H1 (cell line): ENCODE measurements around the gene LAMC1. TPM values are rescaled to one million over a fixed set of nuclear protein-coding genes. Genes with fewer than 3 reads are reported as not detected.

ENCODE experiments used
- CTCF ChIA-PET: fragments of 300-600 bp; sonication (Branson Sonifier 250); formaldehyde crosslinking; loops from one replicate; lab custom pipeline; 2021; ENCODE audit not compliant: partially characterized antibody; lab: Charles Lee
- POLR2A ChIA-PET: fragments of 300-600 bp; sonication (Branson Sonifier 250); formaldehyde crosslinking; loops from one replicate; lab custom pipeline; 2021; ENCODE audit warnings: inconsistent platforms; ENCODE audit not compliant: partially characterized antibody; lab: Charles Lee
- DNase-seq, 2 experiments: peaks; one replicate each; pipeline versions ENCODE4 v3.0.0 to v3.0.0-alpha.2; 2010 to 2022; ENCODE audit warnings: low spot score in 2 of 2, low read depth in 1 of 2, mixed read lengths in 1 of 2
- FAIRE-seq: peaks from 2 replicates; lab custom pipeline; 2011; peaks lifted over from hg19 to GRCh38; lab: Jason Lieb, UNC
- H2AFZ ChIP-seq: 2 replicates; pipeline ENCODE4 v1.8.1; 2012; ENCODE audit warnings: low read length, inconsistent platforms
- H2AK5ac ChIP-seq: 2 replicates; pipeline ENCODE4 v1.6.1; 2013; ENCODE audit warnings: low read depth, low read length
- H2BK120ac ChIP-seq: replicated peaks from 2 replicates; pipeline ENCODE3; 2013; ENCODE audit warnings: low read depth, low read length, inconsistent platforms
- H2BK12ac ChIP-seq: 2 replicates; pipeline ENCODE4 v1.6.1; 2013; ENCODE audit warnings: low read depth, low read length
- H2BK15ac ChIP-seq: 2 replicates; pipeline ENCODE4 v1.6.1; 2013; ENCODE audit warnings: low read length
- H2BK20ac ChIP-seq: 2 replicates; pipeline ENCODE4 v1.6.1; 2013; ENCODE audit warnings: low read length
- H2BK5ac ChIP-seq: 2 replicates; pipeline ENCODE4 v1.6.1; 2013; ENCODE audit warnings: low read depth, low read length
- H3K14ac ChIP-seq: 2 replicates; pipeline ENCODE4 v1.6.1; 2013; ENCODE audit warnings: inconsistent platforms; ENCODE audit not compliant: insufficient read length
- H3K18ac ChIP-seq: 2 replicates; pipeline ENCODE4 v1.6.1; 2013; ENCODE audit warnings: low read length; ENCODE audit errors: extremely low read depth
- H3K23ac ChIP-seq: 2 replicates; pipeline ENCODE4 v1.6.1; 2013; ENCODE audit warnings: inconsistent platforms; ENCODE audit not compliant: insufficient read length
- H3K23me2 ChIP-seq: 2 replicates; pipeline ENCODE4 v1.6.1; 2013; ENCODE audit warnings: low read depth, low read length
- H3K27ac ChIP-seq: 2 replicates; pipeline ENCODE4 v1.6.1; 2011; ENCODE audit warnings: low read depth, low read length, inconsistent platforms
- H3K27me3 ChIP-seq, 4 experiments: replicated peaks in 1 of 4; 1 replicate in 1 of 4; 2 replicates in 3 of 4; pipeline versions ENCODE4 v1.6.1 to v1.8.1; 2011 to 2013; ENCODE audit warnings: low read length in 3 of 4, mild to moderate bottlenecking in 3 of 4, inconsistent platforms in 2 of 4, mixed read lengths in 2 of 4, moderate library complexity in 1 of 4; ENCODE audit not compliant: control insufficient read depth in 3 of 4, insufficient read depth in 3 of 4; ENCODE audit errors: extremely low read depth in 1 of 4
- H3K36me3 ChIP-seq, 4 experiments: 2 replicates each; pipeline versions ENCODE4 v1.6.1 to v1.8.1; 2011 to 2013; ENCODE audit warnings: mild to moderate bottlenecking in 4 of 4, low read length in 3 of 4, moderate library complexity in 2 of 4, control low read depth in 1 of 4, inconsistent platforms in 1 of 4; ENCODE audit not compliant: insufficient read depth in 4 of 4, control insufficient read depth in 2 of 4
- H3K4ac ChIP-seq: replicated peaks from 2 replicates; pipeline ENCODE3; 2013; ENCODE audit warnings: low read length, low read depth, mixed read lengths, inconsistent platforms; ENCODE audit not compliant: insufficient read length
- H3K4me1 ChIP-seq, 4 experiments: replicated peaks in 1 of 4; 1 replicate in 1 of 4; 2 replicates in 3 of 4; pipeline versions ENCODE4 v1.6.1 to v1.8.1; 2011 to 2013; ENCODE audit warnings: low read length in 3 of 4, inconsistent platforms in 2 of 4, mixed read lengths in 1 of 4; ENCODE audit not compliant: insufficient read depth in 4 of 4, control insufficient read depth in 3 of 4
- H3K4me2 ChIP-seq, 2 experiments: 2 replicates each; pipeline versions ENCODE4 v1.6.1 to v1.8.1; 2011 to 2013; ENCODE audit warnings: low read depth in 2 of 2, low read length in 2 of 2, control low read depth in 1 of 2, inconsistent platforms in 1 of 2, mild to moderate bottlenecking in 1 of 2; ENCODE audit not compliant: insufficient read depth in 1 of 2
- H3K4me3 ChIP-seq, 4 experiments: fragments of 200-600, 300-600 bp in 1 of 4; sonication (generic), shearing (Covaris generic), sonication (Bioruptor Twin) in 1 of 4; 2 replicates each; pipeline versions ENCODE4 v1.5.1 to v1.8.1; 2011 to 2016; ENCODE audit warnings: low read length in 4 of 4, low read depth in 3 of 4, control low read depth in 2 of 4, inconsistent platforms in 2 of 4, mild to moderate bottlenecking in 2 of 4, mixed read lengths in 1 of 4, moderate library complexity in 1 of 4; ENCODE audit not compliant: insufficient read depth in 2 of 4; ENCODE audit errors: extremely low read depth in 1 of 4
- H3K56ac ChIP-seq: replicated peaks from 2 replicates; pipeline ENCODE3; 2013; ENCODE audit warnings: low read depth, mild to moderate bottlenecking, mixed read lengths, low read length, inconsistent platforms; ENCODE audit not compliant: insufficient read length
- H3K79me1 ChIP-seq: 2 replicates; pipeline ENCODE4 v1.6.1; 2013; ENCODE audit warnings: low read depth, low read length, control low read depth
- H3K79me2 ChIP-seq, 2 experiments: 2 replicates each; pipeline versions ENCODE4 v1.6.1 to v1.8.1; 2012 to 2013; ENCODE audit warnings: low read length in 2 of 2, mild to moderate bottlenecking in 2 of 2, inconsistent platforms in 1 of 2; ENCODE audit not compliant: insufficient read depth in 2 of 2, control insufficient read depth in 1 of 2
- H3K9ac ChIP-seq, 4 experiments: replicated peaks in 1 of 4; 1 replicate in 1 of 4; 2 replicates in 3 of 4; pipeline versions ENCODE4 v1.6.1 to v1.8.1; 2011 to 2013; ENCODE audit warnings: low read depth in 3 of 4, low read length in 3 of 4, control low read depth in 2 of 4, mild to moderate bottlenecking in 2 of 4, moderate library complexity in 2 of 4, inconsistent platforms in 1 of 4; ENCODE audit errors: extremely low read depth in 1 of 4
- H3K9me3 ChIP-seq, 2 experiments: 2 replicates each; pipeline versions ENCODE4 v1.6.1 to v1.8.1; 2012 to 2013; ENCODE audit warnings: mild to moderate bottlenecking in 2 of 2, moderate library complexity in 2 of 2, control low read depth in 1 of 2, inconsistent platforms in 1 of 2, low read depth in 1 of 2, low read length in 1 of 2, mixed read lengths in 1 of 2; ENCODE audit not compliant: insufficient read depth in 2 of 2
- H4K20me1 ChIP-seq, 2 experiments: replicated peaks in 1 of 2; 2 replicates each; pipeline versions ENCODE3 to v1.8.1; 2011 to 2013; ENCODE audit warnings: inconsistent platforms in 2 of 2, low read length in 2 of 2, mild to moderate bottlenecking in 1 of 2; ENCODE audit not compliant: insufficient read depth in 2 of 2, control insufficient read depth in 1 of 2
- H4K5ac ChIP-seq: 2 replicates; pipeline ENCODE4 v1.6.1; 2013; ENCODE audit warnings: low read length, low read depth, mixed read lengths, inconsistent platforms; ENCODE audit not compliant: insufficient read length
- H4K8ac ChIP-seq: 2 replicates; pipeline ENCODE4 v1.8.0; 2013; ENCODE audit warnings: mild to moderate bottlenecking, moderate library complexity, low read length, inconsistent platforms; ENCODE audit not compliant: insufficient read depth; ENCODE audit errors: extremely low read depth
- H4K91ac ChIP-seq: replicated peaks from 2 replicates; pipeline ENCODE3; 2013; ENCODE audit warnings: low read length, mixed read lengths, inconsistent platforms; ENCODE audit not compliant: insufficient read length
- ASH2L ChIP-seq: fragments of 200-600, 300-600 bp; sonication (generic); IDR thresholded peaks from one replicate; pipeline ENCODE4 v1.7.1; 2017; ENCODE audit warnings: low read length
- CBX5 ChIP-seq: fragments of 300-800, 300-1000 bp; sonication (generic); IDR thresholded peaks from 2 replicates; pipeline ENCODE4 v1.7.1; 2016; ENCODE audit warnings: antibody characterized with exemption, low read length, low read depth
- CBX8 ChIP-seq: fragments of 300-800, 300-1000 bp; sonication (generic); IDR thresholded peaks from 2 replicates; pipeline ENCODE4 v1.7.1; 2016; ENCODE audit warnings: low read depth, low read length, borderline replicate concordance
- EGR1 ChIP-seq: IDR thresholded peaks from 2 replicates; pipeline ENCODE4 v1.6.1; 2011; ENCODE audit warnings: low read depth, low read length, borderline replicate concordance
- GABPA ChIP-seq: IDR thresholded peaks from 2 replicates; pipeline ENCODE4 v1.6.1; 2011; ENCODE audit warnings: mild to moderate bottlenecking, low read length, moderate library complexity, borderline replicate concordance; ENCODE audit not compliant: insufficient read depth
- GTF2F1 ChIP-seq: IDR thresholded peaks from 2 replicates; pipeline ENCODE4 v1.6.1; 2012; ENCODE audit warnings: low read depth, low read length, improper control_type of control experiment, borderline replicate concordance
- KDM5A ChIP-seq: fragments of 200-600 bp; IDR thresholded peaks from 2 replicates; pipeline ENCODE4 v1.7.1; 2012; ENCODE audit warnings: mild to moderate bottlenecking, low read length, inconsistent platforms, mixed read lengths
- POLR2AphosphoS5 ChIP-seq: IDR thresholded peaks from 2 replicates; pipeline ENCODE4 v1.6.1; 2011; ENCODE audit warnings: low read depth, low read length
- POU5F1 ChIP-seq: IDR thresholded peaks from 2 replicates; pipeline ENCODE4 v1.6.1; 2011; ENCODE audit warnings: low read depth, mild to moderate bottlenecking, low read length, moderate library complexity
- RAD21 ChIP-seq, 2 experiments: IDR thresholded peaks in 1 of 2; conservative IDR thresholded peaks in 1 of 2; 2 replicates each; pipeline ENCODE4 v1.6.1; 2011; ENCODE audit warnings: low read depth in 2 of 2, low read length in 2 of 2, improper control_type of control experiment in 1 of 2, inconsistent platforms in 1 of 2, mild to moderate bottlenecking in 1 of 2, moderate library complexity in 1 of 2
- SP2 ChIP-seq: IDR thresholded peaks from 2 replicates; pipeline ENCODE4 v1.6.1; 2012; ENCODE audit warnings: mild to moderate bottlenecking, low read length, inconsistent platforms
- SUZ12 ChIP-seq: fragments of 200-600 bp; sonication (generic); IDR thresholded peaks from 2 replicates; pipeline ENCODE4 v1.6.1; 2012; ENCODE audit warnings: mild to moderate bottlenecking, inconsistent platforms, low read length, moderate library complexity, mixed read lengths
- TAF7 ChIP-seq: optimal IDR thresholded peaks from 2 replicates; pipeline ENCODE3; 2011; ENCODE audit warnings: low read depth, mild to moderate bottlenecking, inconsistent platforms, low read length, moderate library complexity, borderline replicate concordance
- WGBS, 2 experiments: shearing (Covaris generic) in 1 of 2; methylation state at CpG; one replicate each; pipeline versions ENCODE4 v1.1.6 to v1.1.7; 2013 to 2015; ENCODE audit warnings: low lambda C conversion rate in 2 of 2, mixed read lengths in 2 of 2, inconsistent platforms in 1 of 2, low coverage in 1 of 2, missing lambda C conversion rate in 1 of 2; ENCODE audit not compliant: insufficient replicate concordance in 2 of 2, insufficient coverage in 1 of 2, insufficient read length in 1 of 2; ENCODE audit errors: extremely low coverage in 1 of 2, missing lambda C conversion rate in 1 of 2; 5-methylcytosine and 5-hydroxymethylcytosine counted together
- polyA plus RNA-seq, 7 experiments: library from polyadenylated mRNA; depleted of rRNA in 3 of 7; stranded (reverse) in 5 of 7; unstranded in 2 of 7; fragments of >200 nt in 5 of 7; fragments of 200-250 nt in 2 of 7; gene quantifications; 1 replicate in 5 of 7; 2 replicates in 1 of 7; 4 replicates in 1 of 7; pipeline versions ENCODE4 v1.2.1 to v1.2.3, GENCODE V29; 2011 to 2013; ENCODE audit warnings: missing spikeins in 2 of 7, mixed read lengths in 2 of 7
- total RNA-seq: library from RNA; stranded (reverse); fragmentation: NEBNext Ultra II Directional; extraction: Animal tissue kit (Norgen Biotek cat#: 25700); gene quantifications from 2 replicates; pipeline ENCODE4 v1.2.1, GENCODE V29; 2021

The LAMC1 gene
- total and polyA plus RNA-seq, 2 of the 8 experiments (the other 6 are each of a cell fraction or from before 2014, with no cell fraction given): 47.6 to 90.3 TPM

DNA sequence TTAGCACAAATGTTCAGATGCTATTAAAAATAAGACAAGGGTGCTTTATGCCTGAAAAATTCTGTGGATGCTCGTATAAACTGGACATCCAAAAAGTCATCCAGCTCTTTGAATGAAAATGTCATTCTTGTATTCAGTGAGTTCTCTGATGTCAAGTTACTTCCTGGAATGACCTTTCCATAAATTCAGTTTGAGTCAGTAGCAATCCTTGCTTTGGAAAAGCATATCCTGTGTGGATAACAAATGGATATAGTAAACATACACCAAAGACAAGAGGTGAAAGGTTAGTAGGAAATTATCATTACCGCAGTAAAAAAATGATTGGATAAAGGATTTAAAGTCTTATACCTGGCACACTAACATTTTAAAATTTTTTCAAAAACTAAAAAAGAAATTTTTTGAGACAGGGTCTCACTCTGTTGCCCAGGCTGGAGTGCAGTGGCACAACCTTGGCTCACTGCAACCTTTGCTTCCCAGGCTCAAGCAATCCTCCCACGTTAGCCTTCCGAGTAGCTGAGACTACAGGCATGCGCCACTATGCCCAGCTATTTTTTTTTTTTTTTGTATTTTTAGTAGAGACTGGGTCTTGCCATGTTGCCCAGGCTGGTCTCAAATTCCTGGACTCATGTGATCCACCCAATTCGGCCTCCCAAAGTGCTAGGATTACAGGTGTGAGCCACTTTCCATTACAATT, 10.8 kb upstream of the LAMC1 start:
- WGBS, 2 experiments: 87% methylated on average over 6 of the region's 6 CpGs; no CpG with 5 or more reads in 1 of the 2 experiments
- POLR2A ChIA-PET: interaction anchor here (0.7 to 1.0 kb wide), 2 partner anchors 15 to 295 kb away, joined by 3 read pairs; no protein-coding TSS in a partner anchor
- H3K27ac ChIP-seq: no peak overlapping the region
- TF ChIP-seq POLR2AphosphoS5 (no peak), EGR1 (no peak), SUZ12 (no peak), SP2 (no peak), ASH2L (no peak), GABPA (no peak), TAF7 (no peak), RAD21 (IDR thresholded peaks at IDR 0.05 in 1 of 2, conservative IDR thresholded peaks at IDR 0.05 in 1 of 2; ENCODE audit: low read depth in 2 of 2, low read length in 2 of 2) (no peak), KDM5A (no peak), POU5F1 (no peak), GTF2F1 (no peak), CBX8 (no peak), CBX5 (no peak)

More for the DNA sequence above, 10.8 kb upstream of the LAMC1 start:
- Histone ChIP-seq H3K79me2 (no peaks in the 10 kb centered on the region), H3K9me3 (peaks cover 4% of the 10 kb centered on the region in 2 experiments; a peak in 1 of 4 replicates), H3K14ac (no peak overlapping the region), H3K23me2 (no peaks in the 10 kb centered on the region), H3K18ac (no peak overlapping the region), H2BK20ac (no peak overlapping the region), H3K4me1 (no peaks in the 10 kb centered on the region), H2AK5ac (no peak overlapping the region), H2BK120ac (no peak overlapping the region), H3K56ac (no peak overlapping the region), H3K36me3 (no peaks in the 10 kb centered on the region), H3K4me2 (no peak overlapping the region), H3K9ac (no peak overlapping the region), H3K27me3 (no peaks in the 10 kb centered on the region), H3K23ac (no peak overlapping the region), H4K8ac (no peak overlapping the region), H2AFZ (no peak overlapping the region), H3K4me3 (no peak overlapping the region), H2BK12ac (no peak overlapping the region), H2BK15ac (no peak overlapping the region), H2BK5ac (no peak overlapping the region), H3K79me1 (no peaks in the 10 kb centered on the region), H4K5ac (no peak overlapping the region), H4K91ac (no peak overlapping the region), H4K20me1 (no peaks in the 10 kb centered on the region), H3K4ac (no peak overlapping the region)
- CTCF ChIA-PET: interaction anchor here (0.6 to 1.7 kb wide), 3 partner anchors 50 to 643 kb away, joined by 3 to 4 read pairs (median 3); no protein-coding TSS in a partner anchor
- no peak for FAIRE-seq
- DNase-seq: no peak
